GM12878 (cell line): Measurements from ENCODE around the gene ASAH2. TPM values are rescaled to one million over a fixed set of nuclear protein-coding genes. Genes with fewer than 3 reads are reported as not detected.

Experiments used
- ATAC-seq: fragments of 200-7000 bp; cut with Tn5 transposase; 3 replicates; pipeline ENCODE4 v1.9.1; 2020; ENCODE audit warnings: mild to moderate bottlenecking, moderate library complexity
- BruUV-seq: library from RNA; stranded (reverse); fragments of 400-500 nt; replicated peaks from 2 replicates; lab custom pipeline; 2021; lab: Mats Ljungman, UMichigan
- CTCF ChIA-PET: fragments of 300-600 bp; sonication (Branson Sonifier 250); formaldehyde crosslinking; extraction: SDS; loops from one replicate; lab custom pipeline; 2021; ENCODE audit warnings: inconsistent platforms; lab: Yijun Ruan, JAX
- POLR2A ChIA-PET: fragments of 350-600 bp; formaldehyde crosslinking; extraction: SDS; loops from one replicate; lab custom pipeline; 2021; ENCODE audit warnings: inconsistent platforms; lab: Charles Lee
- RAD21 ChIA-PET: fragments of 300-600 bp; sonication (Branson Sonifier 250); formaldehyde crosslinking; loops from one replicate; lab custom pipeline; 2023; ENCODE audit warnings: antibody characterized with exemption; ENCODE audit not compliant: unreplicated experiment; lab: Charles Lee
- SMC1A ChIA-PET: fragments of 300-600 bp; sonication (Branson Sonifier 250); formaldehyde crosslinking; loops from one replicate; lab custom pipeline; 2023; ENCODE audit not compliant: unreplicated experiment, uncharacterized antibody; lab: Charles Lee
- DNase-seq: peaks from one replicate; pipeline ENCODE4 v3.0.0-alpha.2; 2011; ENCODE audit warnings: low read depth, low spot score
- FAIRE-seq: peaks from 3 replicates; lab custom pipeline; 2011; peaks lifted over from hg19 to GRCh38; lab: Jason Lieb, UNC
- H2AFZ ChIP-seq: 2 replicates; pipeline ENCODE4 v1.6.0; 2011; ENCODE audit warnings: low read depth, low read length, control low read depth; ENCODE audit not compliant: control insufficient read depth
- H3K27ac ChIP-seq: 2 replicates; pipeline ENCODE4 v1.5.1; 2011; ENCODE audit warnings: control low read depth; ENCODE audit not compliant: control insufficient read depth, insufficient read depth
- H3K27me3 ChIP-seq, 2 experiments: replicated peaks in 1 of 2; 2 replicates each; pipeline versions ENCODE4 v1.6.0 to v1.6.1; 2011; ENCODE audit warnings: low read length in 1 of 2; ENCODE audit not compliant: control insufficient read depth in 2 of 2, insufficient read depth in 2 of 2
- H3K36me3 ChIP-seq, 2 experiments: 2 replicates each; pipeline ENCODE4 v1.5.1; 2011; ENCODE audit warnings: low read length in 1 of 2; ENCODE audit not compliant: control insufficient read depth in 2 of 2, insufficient read depth in 2 of 2
- H3K4me1 ChIP-seq: 2 replicates; pipeline ENCODE4 v1.6.1; 2011; ENCODE audit warnings: mild to moderate bottlenecking, low read length, moderate library complexity, mixed read lengths; ENCODE audit not compliant: control insufficient read depth, insufficient read depth
- H3K4me2 ChIP-seq: 2 replicates; pipeline ENCODE4 v1.6.0; 2011; ENCODE audit warnings: control low read depth; ENCODE audit not compliant: control insufficient read depth, insufficient read depth
- H3K4me3 ChIP-seq: fragments of 200-600 bp; sonication (generic); 2 replicates; pipeline ENCODE4 v1.5.1; 2016
- H3K79me2 ChIP-seq: 2 replicates; pipeline ENCODE4 v1.6.0; 2011; ENCODE audit warnings: low read length; ENCODE audit not compliant: control insufficient read depth, insufficient read depth
- H3K9ac ChIP-seq: 2 replicates; pipeline ENCODE4 v1.8.0; 2011; ENCODE audit warnings: low read length, control low read depth, mixed read lengths; ENCODE audit not compliant: control insufficient read depth, insufficient read depth
- H3K9me3 ChIP-seq: replicated peaks from 3 replicates; pipeline ENCODE4 v1.5.1; 2011; ENCODE audit warnings: mild to moderate bottlenecking, low read length; ENCODE audit not compliant: control insufficient read depth, insufficient read depth
- H4K20me1 ChIP-seq: 2 replicates; pipeline ENCODE4 v1.6.0; 2011; ENCODE audit not compliant: control insufficient read depth, insufficient read depth
- BMI1 ChIP-seq: fragments of 450-650 bp; IDR thresholded peaks from 2 replicates; pipeline ENCODE4 v1.6.1; 2016; ENCODE audit warnings: mild to moderate bottlenecking, moderate library complexity, borderline replicate concordance
- BRCA1 ChIP-seq: IDR thresholded peaks from 2 replicates; pipeline ENCODE4 v1.6.1; 2011; ENCODE audit warnings: low read depth, low read length, improper control_type of control experiment
- CHD4 ChIP-seq: fragments of 200-600 bp; sonication (generic); IDR thresholded peaks from 2 replicates; pipeline ENCODE4 v1.6.1; 2016; ENCODE audit warnings: mild to moderate bottlenecking
- GABPA ChIP-seq: IDR thresholded peaks from 2 replicates; pipeline ENCODE4 v1.6.1; 2014; ENCODE audit warnings: antibody characterized with exemption, low read depth, mild to moderate bottlenecking, inconsistent platforms
- HDAC6 ChIP-seq: fragments of 200-600 bp; sonication (generic); IDR thresholded peaks from one replicate; pipeline ENCODE4 v1.8.0; 2017; ENCODE audit warnings: antibody characterized with exemption; ENCODE audit not compliant: unreplicated experiment
- JUNB ChIP-seq: IDR thresholded peaks from 2 replicates; pipeline ENCODE4 v1.6.1; 2016; ENCODE audit warnings: antibody characterized with exemption, mild to moderate bottlenecking
- NR2C1 ChIP-seq: fragments of 450-650 bp; IDR thresholded peaks from 2 replicates; pipeline ENCODE4 v1.6.1; 2017; ENCODE audit warnings: antibody characterized with exemption, mild to moderate bottlenecking, moderate library complexity
- POLR2AphosphoS5 ChIP-seq: IDR thresholded peaks from 2 replicates; pipeline ENCODE4 v1.6.1; 2011; ENCODE audit warnings: mild to moderate bottlenecking, low read length, inconsistent platforms
- RBBP5 ChIP-seq: fragments of 200-600 bp; sonication (generic); conservative IDR thresholded peaks from 2 replicates; pipeline ENCODE4 v1.6.1; 2016
- SUPT20H ChIP-seq: IDR thresholded peaks from 2 replicates; pipeline ENCODE4 v1.6.1; 2011; ENCODE audit warnings: low read depth, mild to moderate bottlenecking, low read length, moderate library complexity, borderline replicate concordance; ENCODE audit not compliant: control insufficient read depth
- YBX1 ChIP-seq: fragments of 450-650 bp; IDR thresholded peaks from 2 replicates; pipeline ENCODE4 v1.6.1; 2016; ENCODE audit warnings: antibody characterized with exemption
- YY1 ChIP-seq: IDR thresholded peaks from 2 replicates; pipeline ENCODE4 v1.6.1; 2011; ENCODE audit warnings: low read depth, mild to moderate bottlenecking, low read length
- ZNF622 ChIP-seq: fragments of 450-650 bp; IDR thresholded peaks from 2 replicates; pipeline ENCODE4 v1.6.1; 2017; ENCODE audit warnings: mild to moderate bottlenecking, inconsistent platforms
- WGBS: methylation state at CpG from one replicate; pipeline ENCODE4 v1.1.6; 2016; ENCODE audit warnings: low lambda C conversion rate; ENCODE audit not compliant: insufficient replicate concordance, insufficient coverage; ENCODE audit errors: missing lambda C conversion rate; 5-methylcytosine and 5-hydroxymethylcytosine counted together
- in situ Hi-C: fragments of 300-500 bp; cut with MboI; formaldehyde crosslinking; loops from 9 replicates; pipeline ENCODE4 v1.14.3; 2018; ENCODE audit warnings: mixed read lengths
- intact Hi-C: fragments of 100-400 bp; cut with micrococcal nuclease; formaldehyde crosslinking; loops from one replicate; pipeline ENCODE4 v1.14.2; 2022; ENCODE audit not compliant: unreplicated experiment
- polyA plus RNA-seq, 11 experiments: library from polyadenylated mRNA; depleted of rRNA in 4 of 11; unstranded in 6 of 11; stranded (reverse) in 5 of 11; fragments of >200 nt; fragmentation: Nextera tagmentation in 4 of 11; fragmentation: Illumina TruSeq in 1 of 11; extraction: Ambion mirVana in 4 of 11; extraction: Trizol in 1 of 11; gene quantifications; 1 replicate in 1 of 11; 2 replicates in 10 of 11; pipeline versions ENCODE4 v1.2.1 to v1.2.3, GENCODE V29; 2011 to 2016; ENCODE audit warnings: inconsistent platforms in 2 of 11, missing spikeins in 2 of 11, low read depth in 1 of 11
- total RNA-seq, 4 experiments: library from RNA; depleted of rRNA in 3 of 4; stranded (reverse); fragments of >200 nt in 3 of 4; fragmentation: Illumina TruSeq in 1 of 4; extraction: Trizol in 1 of 4; gene quantifications; 2 replicates each; pipeline versions ENCODE4 v1.2.1 to v1.2.3, GENCODE V29; 2013 to 2021
- TF ChIP-seq, protein P1 (sequence below): fragments of 450-650 bp; formaldehyde crosslinking; IDR thresholded peaks from 2 replicates; pipeline ENCODE4 v1.4.0; 2020; ENCODE audit warnings: mild to moderate bottlenecking, moderate library complexity
- TF ChIP-seq, protein P2 (sequence below): fragments of 450-650 bp; IDR thresholded peaks from 2 replicates; pipeline ENCODE4 v1.6.1; 2017; ENCODE audit warnings: mild to moderate bottlenecking, moderate library complexity

Gene ASAH2
- total and polyA plus RNA-seq, 10 of the 15 experiments (the other 5 are each of a cell fraction or from before 2014, with no cell fraction given) = 0.23 to 2.3 (median 1.1) TPM

DNA sequence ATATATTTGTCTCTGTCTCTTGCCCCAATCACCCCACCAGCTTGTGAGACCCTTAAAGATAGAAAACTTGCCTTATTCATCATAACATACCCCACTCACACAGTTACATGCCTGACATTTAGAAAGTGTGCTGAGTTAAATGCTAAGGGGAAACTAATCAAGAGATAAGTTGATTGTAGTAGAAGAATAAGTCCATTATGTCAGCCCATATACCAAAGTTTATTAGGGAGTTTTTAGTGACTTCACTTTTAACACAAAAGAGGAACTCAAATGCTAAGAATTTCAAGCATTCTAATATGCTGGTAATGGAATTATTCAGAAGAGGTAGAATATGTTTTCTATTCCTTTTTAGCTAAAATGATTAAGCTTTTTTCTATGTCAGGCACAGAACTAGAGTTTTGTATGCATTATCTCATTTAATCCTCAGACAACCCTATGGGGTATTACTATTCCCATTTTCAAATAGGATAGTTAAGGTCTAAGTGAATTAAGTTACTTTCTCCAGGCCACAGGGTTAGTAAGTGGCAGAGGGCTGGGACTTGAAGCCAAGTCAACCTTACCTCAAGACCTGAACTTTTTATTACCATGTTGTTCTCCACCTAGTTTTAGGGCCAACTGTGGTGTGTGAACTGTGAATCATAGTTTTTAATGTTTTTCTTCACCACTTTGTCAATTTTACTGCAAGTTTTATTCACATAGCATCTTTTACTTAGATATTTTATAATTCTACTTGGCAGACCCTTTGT, 19.6 kb downstream of the ASAH2 start (continued):
- TF ChIP-seq BMI1 = peak; percentile 10; the same call in 1 of the 2 replicates
- TF ChIP-seq JUNB = peak; percentile 75

DNA sequence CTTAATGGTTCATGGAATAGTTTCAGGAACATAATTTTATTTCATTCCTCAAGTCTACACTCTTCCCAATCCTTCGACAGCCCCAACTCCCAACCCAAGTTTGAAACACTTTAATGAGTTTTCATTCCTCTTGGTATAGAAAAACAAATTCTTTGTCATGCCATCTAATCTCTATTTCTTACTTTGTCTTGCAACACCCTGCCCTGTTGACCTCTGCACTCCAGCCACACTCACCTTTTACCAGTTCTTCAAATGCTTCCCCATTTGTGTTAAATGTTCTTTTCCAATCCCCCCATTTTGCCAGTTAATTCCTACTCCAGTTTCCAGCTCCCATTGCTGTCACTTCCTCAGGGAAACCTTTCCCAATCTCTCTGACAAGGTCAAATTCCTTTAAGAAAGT, 21.9 kb downstream of the ASAH2 start:
- Histone ChIP-seq H4K20me1 (no peaks in the 10 kb centered on the region), H3K9ac (no peak overlapping the region), H3K79me2 (no peaks in the 10 kb centered on the region), H3K4me1 (no peaks in the 10 kb centered on the region), H3K9me3 (no peaks in the 10 kb centered on the region), H2AFZ (no peak overlapping the region)
- SMC1A ChIA-PET = interaction anchor here (4.2 kb wide), 1 partner anchor 46 kb away, joined by 21 read pairs; no protein-coding TSS in a partner anchor
- WGBS = 17% methylated on average over 1 of the region's 1 CpG
- POLR2A ChIA-PET = no interaction called here
- BruUV-seq = no TSS peak
- intact Hi-C loops = no loop called here
- in situ Hi-C loops = no loop called here
- no peak for DNase-seq
- TF ChIP-seq, protein P1, sequence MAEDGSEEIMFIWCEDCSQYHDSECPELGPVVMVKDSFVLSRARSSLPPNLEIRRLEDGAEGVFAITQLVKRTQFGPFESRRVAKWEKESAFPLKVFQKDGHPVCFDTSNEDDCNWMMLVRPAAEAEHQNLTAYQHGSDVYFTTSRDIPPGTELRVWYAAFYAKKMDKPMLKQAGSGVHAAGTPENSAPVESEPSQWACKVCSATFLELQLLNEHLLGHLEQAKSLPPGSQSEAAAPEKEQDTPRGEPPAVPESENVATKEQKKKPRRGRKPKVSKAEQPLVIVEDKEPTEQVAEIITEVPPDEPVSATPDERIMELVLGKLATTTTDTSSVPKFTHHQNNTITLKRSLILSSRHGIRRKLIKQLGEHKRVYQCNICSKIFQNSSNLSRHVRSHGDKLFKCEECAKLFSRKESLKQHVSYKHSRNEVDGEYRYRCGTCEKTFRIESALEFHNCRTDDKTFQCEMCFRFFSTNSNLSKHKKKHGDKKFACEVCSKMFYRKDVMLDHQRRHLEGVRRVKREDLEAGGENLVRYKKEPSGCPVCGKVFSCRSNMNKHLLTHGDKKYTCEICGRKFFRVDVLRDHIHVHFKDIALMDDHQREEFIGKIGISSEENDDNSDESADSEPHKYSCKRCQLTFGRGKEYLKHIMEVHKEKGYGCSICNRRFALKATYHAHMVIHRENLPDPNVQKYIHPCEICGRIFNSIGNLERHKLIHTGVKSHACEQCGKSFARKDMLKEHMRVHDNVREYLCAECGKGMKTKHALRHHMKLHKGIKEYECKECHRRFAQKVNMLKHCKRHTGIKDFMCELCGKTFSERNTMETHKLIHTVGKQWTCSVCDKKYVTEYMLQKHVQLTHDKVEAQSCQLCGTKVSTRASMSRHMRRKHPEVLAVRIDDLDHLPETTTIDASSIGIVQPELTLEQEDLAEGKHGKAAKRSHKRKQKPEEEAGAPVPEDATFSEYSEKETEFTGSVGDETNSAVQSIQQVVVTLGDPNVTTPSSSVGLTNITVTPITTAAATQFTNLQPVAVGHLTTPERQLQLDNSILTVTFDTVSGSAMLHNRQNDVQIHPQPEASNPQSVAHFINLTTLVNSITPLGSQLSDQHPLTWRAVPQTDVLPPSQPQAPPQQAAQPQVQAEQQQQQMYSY (CRISPR knock-in tag) = no peak
- TF ChIP-seq SUPT20H (no peak), BRCA1 (no peak), GABPA (no peak), NR2C1 (no peak), RBBP5 (no peak), CHD4 (no peak), YY1 (no peak), YBX1 (no peak), POLR2AphosphoS5 (no peak), HDAC6 (no peak), ZNF622 (no peak)
- TF ChIP-seq, protein P2, sequence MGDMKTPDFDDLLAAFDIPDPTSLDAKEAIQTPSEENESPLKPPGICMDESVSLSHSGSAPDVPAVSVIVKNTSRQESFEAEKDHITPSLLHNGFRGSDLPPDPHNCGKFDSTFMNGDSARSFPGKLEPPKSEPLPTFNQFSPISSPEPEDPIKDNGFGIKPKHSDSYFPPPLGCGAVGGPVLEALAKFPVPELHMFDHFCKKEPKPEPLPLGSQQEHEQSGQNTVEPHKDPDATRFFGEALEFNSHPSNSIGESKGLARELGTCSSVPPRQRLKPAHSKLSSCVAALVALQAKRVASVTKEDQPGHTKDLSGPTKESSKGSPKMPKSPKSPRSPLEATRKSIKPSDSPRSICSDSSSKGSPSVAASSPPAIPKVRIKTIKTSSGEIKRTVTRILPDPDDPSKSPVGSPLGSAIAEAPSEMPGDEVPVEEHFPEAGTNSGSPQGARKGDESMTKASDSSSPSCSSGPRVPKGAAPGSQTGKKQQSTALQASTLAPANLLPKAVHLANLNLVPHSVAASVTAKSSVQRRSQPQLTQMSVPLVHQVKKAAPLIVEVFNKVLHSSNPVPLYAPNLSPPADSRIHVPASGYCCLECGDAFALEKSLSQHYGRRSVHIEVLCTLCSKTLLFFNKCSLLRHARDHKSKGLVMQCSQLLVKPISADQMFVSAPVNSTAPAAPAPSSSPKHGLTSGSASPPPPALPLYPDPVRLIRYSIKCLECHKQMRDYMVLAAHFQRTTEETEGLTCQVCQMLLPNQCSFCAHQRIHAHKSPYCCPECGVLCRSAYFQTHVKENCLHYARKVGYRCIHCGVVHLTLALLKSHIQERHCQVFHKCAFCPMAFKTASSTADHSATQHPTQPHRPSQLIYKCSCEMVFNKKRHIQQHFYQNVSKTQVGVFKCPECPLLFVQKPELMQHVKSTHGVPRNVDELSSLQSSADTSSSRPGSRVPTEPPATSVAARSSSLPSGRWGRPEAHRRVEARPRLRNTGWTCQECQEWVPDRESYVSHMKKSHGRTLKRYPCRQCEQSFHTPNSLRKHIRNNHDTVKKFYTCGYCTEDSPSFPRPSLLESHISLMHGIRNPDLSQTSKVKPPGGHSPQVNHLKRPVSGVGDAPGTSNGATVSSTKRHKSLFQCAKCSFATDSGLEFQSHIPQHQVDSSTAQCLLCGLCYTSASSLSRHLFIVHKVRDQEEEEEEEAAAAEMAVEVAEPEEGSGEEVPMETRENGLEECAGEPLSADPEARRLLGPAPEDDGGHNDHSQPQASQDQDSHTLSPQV = no peak
- TF ChIP-seq, all 136 proteins: peak for 0
- H3K27ac ChIP-seq = no peak overlapping the region
- ChIA-PET CTCF (no interaction called here), RAD21 (interaction anchor here (1.1 kb wide), 2 partner anchors 31 to 46 kb away, joined by 5 to 7 read pairs; no protein-coding TSS in a partner anchor)
- H3K4me3 ChIP-seq = no peak overlapping the region
- FAIRE-seq = no peak
- no peaks in the 10 kb centered on the region for H3K36me3 ChIP-seq
- no peak overlapping the region for H3K4me2 ChIP-seq
- no peak for ATAC-seq
- no peaks in the 10 kb centered on the region; a peak in 1 of 4 replicates for H3K27me3 ChIP-seq
